ENCODE measurements around the gene TBX10. TPM values are rescaled to one million over a fixed set of nuclear protein-coding genes. Genes with fewer than 3 reads are reported as not detected.
A peak's percentile ranks its signal among the peaks of the same experiment; 100 is the strongest.
"Not testable (repeated sequence)": the region's sequence is repeated elsewhere in the genome, so short reads cannot be mapped to it uniquely, and the experiment has no call there.

TBX10 gene
- total RNA-seq, 4 donors from 2014 or later: not detected

DNA sequence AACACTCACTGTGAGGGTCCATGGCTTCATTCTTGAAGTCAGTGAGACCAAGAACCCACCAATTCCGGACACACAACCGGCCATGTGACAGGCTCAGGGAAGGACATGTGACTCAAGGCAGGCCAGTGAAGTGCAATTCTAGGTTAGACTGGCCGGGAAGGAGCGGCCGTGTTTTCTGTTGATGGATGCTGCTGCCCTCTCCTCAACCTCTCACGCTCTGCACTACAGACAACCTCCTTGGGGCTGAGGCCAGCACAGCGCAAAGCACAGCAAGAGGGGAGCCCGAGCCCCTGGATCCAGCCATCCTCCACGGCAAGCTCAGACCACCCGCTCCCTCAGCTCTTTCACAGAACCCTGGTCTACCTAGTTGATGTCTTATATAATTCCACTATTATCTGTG lies 12.6 kb downstream of the TBX10 start:
- 91 to 93% methylated on average over 10 of the region's 10 CpGs for WGBS, 2 donors
- H3K27ac ChIP-seq: no peak overlapping the region
- H3K4me3 ChIP-seq (replicated peaks in 1 of 3): no peak overlapping the region
- intact Hi-C loops (cut with DNase I): no loop called here
- H3K36me3 ChIP-seq: no peaks in the 10 kb centered on the region
- no peak for DNase-seq
- no peaks in the 10 kb centered on the region for H3K27me3 ChIP-seq
- TF ChIP-seq CTCF (IDR thresholded peaks at IDR 0.05): no peak
- no peak for TF ChIP-seq POLR2A (IDR thresholded peaks at IDR 0.05)
- H3K4me1 ChIP-seq: peaks cover 5 to 21% of the 10 kb centered on the region in 2 donors
- no peaks in the 10 kb centered on the region for H3K9me3 ChIP-seq

DNA sequence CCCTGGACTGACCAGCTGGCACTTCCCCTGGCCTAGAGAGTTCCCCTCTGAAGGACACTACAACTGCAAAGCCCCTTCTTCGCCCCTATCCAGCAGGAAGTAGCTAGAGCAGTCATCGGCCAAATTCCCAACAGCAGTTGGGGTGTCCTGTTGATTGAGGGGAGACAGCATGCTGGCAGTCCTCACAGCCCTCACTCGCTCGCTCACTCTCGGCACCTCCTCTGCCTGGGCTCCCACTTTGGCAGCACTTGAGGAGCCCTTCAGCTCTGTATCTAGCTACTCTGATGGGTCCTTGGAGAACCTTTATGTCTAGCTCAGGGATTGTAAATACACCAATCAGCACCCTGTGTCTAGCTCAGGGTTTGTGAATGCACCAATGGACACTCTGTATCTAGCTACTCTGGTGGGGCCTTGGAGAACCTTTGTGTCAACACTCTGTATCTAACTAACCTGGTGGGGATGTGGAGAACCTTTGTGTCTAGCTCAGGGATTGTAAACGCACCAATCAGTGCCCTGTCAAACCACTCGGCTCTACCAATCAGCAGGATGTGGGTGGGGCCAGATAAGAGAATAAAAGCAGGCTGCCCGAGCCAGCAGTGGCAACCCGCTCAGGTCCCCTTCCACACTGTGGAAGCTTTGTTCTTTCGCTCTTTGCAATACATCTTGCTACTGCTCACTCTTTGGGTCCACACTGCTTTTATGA lies 13.3 kb downstream of the TBX10 start:
- intact Hi-C loops (cut with DNase I); DNase-seq; H3K4me3 ChIP-seq (replicated peaks in 1 of 3); H3K9me3 ChIP-seq; H3K36me3 ChIP-seq; H3K27me3 ChIP-seq: not testable (repeated sequence)
- Histone ChIP-seq H3K4me1 (peaks cover 5 to 20% of the 10 kb centered on the region in 2 donors), H3K27ac (peak overlapping the region in 2 of 3 donors; percentile 0 to 17)
- WGBS, 2 donors: 89 to 93% methylated on average over 10 of the region's 10 CpGs

- intact Hi-C loops (cut with DNase I): not testable (repeated sequence)
Observed at GRCh38 chr11:67623795-67624194, 15.8 kb downstream of the TBX10 start.

DNA sequence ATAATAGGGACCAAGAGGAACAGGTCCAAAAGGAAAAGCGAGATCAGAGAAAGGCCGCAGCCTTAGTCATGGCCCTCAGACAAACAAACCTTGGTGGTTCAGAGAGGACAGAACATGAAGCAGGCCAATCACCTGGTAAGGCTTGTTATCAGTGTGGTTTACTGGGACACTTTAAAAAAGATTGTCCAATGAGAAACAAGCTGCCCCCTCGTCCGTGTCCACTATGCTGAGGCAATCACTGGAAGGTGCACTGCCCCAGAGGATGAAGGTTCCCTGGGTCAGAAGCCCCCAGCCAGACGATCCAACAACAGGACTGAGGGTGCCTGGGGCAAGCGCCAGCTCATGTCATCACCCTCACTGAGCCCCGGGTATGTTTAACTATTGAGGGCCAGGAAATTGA lies 16.7 kb downstream of the TBX10 start:
- H3K4me1 ChIP-seq; H3K9me3 ChIP-seq; intact Hi-C loops (cut with DNase I); H3K27ac ChIP-seq; H3K27me3 ChIP-seq; DNase-seq; H3K36me3 ChIP-seq; H3K4me3 ChIP-seq (replicated peaks in 1 of 3): not testable (repeated sequence)
- WGBS, 2 donors: 72 to 81% methylated on average over 7 of the region's 7 CpGs

More at GRCh38 chr11:67623795-67624194, 15.8 kb downstream of the TBX10 start:
- 100% methylated on average over 1 of the region's 1 CpG for WGBS, 2 donors
- H3K27ac ChIP-seq; H3K4me3 ChIP-seq (replicated peaks in 1 of 3); H3K27me3 ChIP-seq; H3K36me3 ChIP-seq; DNase-seq; H3K9me3 ChIP-seq; H3K4me1 ChIP-seq: not testable (repeated sequence)

- H3K27me3 ChIP-seq; H3K27ac ChIP-seq; H3K4me1 ChIP-seq; H3K9me3 ChIP-seq; DNase-seq; H3K36me3 ChIP-seq; H3K4me3 ChIP-seq (replicated peaks in 1 of 3); intact Hi-C loops (cut with DNase I): not testable (repeated sequence)
- WGBS, 2 donors: 56 to 58% methylated on average over 3 of the region's 3 CpGs
Observed at GRCh38 chr11:67621928-67622327, 17.6 kb downstream of the TBX10 start.

DNA sequence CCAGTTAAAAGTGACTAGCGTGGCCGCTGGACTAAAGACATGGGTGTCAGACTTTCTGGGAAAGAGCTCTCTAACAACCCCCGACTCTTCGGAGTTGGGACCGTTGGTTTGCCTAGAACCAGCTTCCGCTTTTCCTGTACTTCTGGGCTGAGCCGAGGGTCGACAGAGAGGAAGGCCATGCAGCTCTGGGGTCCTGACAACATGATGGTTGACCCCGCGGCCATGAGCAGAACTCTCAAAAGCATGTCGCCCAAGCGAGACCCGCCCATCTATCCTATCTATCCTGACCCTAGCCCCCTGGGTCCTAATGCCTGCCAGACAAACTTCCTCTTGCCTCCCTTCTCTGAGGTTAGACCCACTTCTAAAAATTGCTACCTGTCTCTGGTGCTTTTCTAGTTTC lies 18.9 kb downstream of the TBX10 start:
- H3K27ac ChIP-seq; intact Hi-C loops (cut with DNase I); H3K36me3 ChIP-seq; DNase-seq; H3K9me3 ChIP-seq; H3K4me3 ChIP-seq (replicated peaks in 1 of 3); H3K27me3 ChIP-seq: not testable (repeated sequence)
- WGBS, 2 donors: 87% methylated on average over 13 of the region's 13 CpGs
- peaks cover 12 to 16% of the 10 kb centered on the region in 2 donors for H3K4me1 ChIP-seq

DNA sequence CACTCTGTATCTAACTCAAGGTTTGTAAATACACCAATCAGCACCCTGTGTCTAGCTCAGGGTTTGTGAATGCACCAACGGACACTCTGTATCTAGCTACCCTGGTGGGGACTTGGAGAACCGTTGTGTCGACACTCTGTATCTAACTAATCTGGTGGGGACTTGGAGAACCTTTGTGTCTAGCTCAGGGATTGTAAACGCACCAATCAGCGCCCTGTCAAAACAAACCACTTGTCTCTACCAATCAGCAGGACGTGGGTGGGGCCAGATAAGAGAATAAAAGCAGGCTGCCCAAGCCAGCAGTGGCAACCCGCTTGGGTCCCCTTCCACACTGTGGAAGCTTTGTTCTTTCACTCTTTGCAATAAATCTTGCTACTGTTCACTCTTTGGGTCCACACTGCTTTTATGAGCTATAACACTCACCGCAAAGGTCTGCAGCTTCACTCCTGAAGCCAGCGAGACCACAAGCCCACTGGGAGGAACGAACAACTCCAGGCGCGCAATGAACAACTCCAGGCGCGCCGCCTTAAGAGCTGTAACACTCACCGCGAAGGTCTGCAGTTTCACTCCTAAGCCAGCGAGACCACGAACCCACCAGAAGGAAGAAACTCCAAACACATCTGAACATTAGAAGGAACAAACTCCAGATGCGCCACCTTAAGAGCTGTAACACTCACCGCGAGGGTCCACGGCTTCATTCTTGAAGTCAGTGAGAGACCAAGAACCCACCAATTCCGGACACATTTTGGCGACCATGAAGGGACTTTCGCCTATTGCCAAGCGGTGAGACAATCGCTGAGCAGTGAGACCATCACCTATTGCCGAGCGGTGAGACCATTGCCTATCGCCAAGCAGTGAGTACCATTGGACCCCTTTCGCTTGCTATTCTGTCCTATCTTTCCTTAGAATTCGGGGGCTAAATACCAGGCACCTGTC lies 19.6 kb downstream of the TBX10 start:
- H3K27me3 ChIP-seq; H3K9me3 ChIP-seq; intact Hi-C loops (cut with DNase I); H3K27ac ChIP-seq; H3K4me3 ChIP-seq (replicated peaks in 1 of 3); H3K36me3 ChIP-seq; DNase-seq: not testable (repeated sequence)
- 90 to 92% methylated on average over 31 to 33 of the region's 33 CpGs for WGBS, 2 donors
- peaks cover 13 to 23% of the 10 kb centered on the region in 2 donors for H3K4me1 ChIP-seq

- H3K27me3 ChIP-seq; intact Hi-C loops (cut with DNase I); H3K4me3 ChIP-seq (replicated peaks in 1 of 3); H3K36me3 ChIP-seq; DNase-seq; H3K27ac ChIP-seq; H3K9me3 ChIP-seq: not testable (repeated sequence)
- 85 to 88% methylated on average over 6 to 18 of the region's 40 CpGs for WGBS, 2 donors
- peaks cover 20 to 32% of the 10 kb centered on the region in 2 donors for H3K4me1 ChIP-seq
Observed at GRCh38 chr11:67618901-67619659, 20.5 kb downstream of the TBX10 start.
